ENCODE measurements around the gene ADCY10. TPM values are rescaled to one million over a fixed set of nuclear protein-coding genes. Genes with fewer than 3 reads are reported as not detected.

Gene ADCY10
- total and polyA plus RNA-seq, 12 donors, result 0.10 to 0.70 (median 0.17) TPM

DNA sequence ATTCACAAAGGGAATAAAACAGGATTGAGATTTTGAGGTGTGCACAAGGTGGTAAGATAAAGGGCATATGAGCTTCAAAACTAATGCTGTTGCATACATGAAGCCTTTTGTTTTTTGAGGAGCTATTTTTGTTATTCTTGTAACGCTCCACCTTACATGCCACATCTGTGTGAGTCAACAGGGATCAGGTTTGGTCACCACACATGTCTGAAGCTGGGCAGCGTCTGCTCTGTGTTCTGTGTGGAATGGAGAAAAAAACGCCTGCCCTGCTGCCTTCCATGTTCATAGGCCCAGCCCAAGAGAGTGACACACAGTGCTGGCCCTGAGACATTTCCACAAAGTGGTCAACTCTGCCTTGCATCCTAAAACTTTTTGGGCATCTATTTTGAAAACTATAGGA lies 124.4 kb downstream of the ADCY10 start:
- peaks cover 0 to 59% (median 10%) of the 10 kb centered on the region in 9 donors for H3K36me3 ChIP-seq
- H3K4me3 ChIP-seq, result no peak overlapping the region
- DNase-seq (no peak), ATAC-seq (no peak)
- H3K9me3 ChIP-seq, result no peaks in the 10 kb centered on the region
- H3K27me3 ChIP-seq, result no peaks in the 10 kb centered on the region
- H3K4me1 ChIP-seq, result peaks cover 0 to 17% (median 0%) of the 10 kb centered on the region in 9 donors
- TF ChIP-seq, protein P1, sequence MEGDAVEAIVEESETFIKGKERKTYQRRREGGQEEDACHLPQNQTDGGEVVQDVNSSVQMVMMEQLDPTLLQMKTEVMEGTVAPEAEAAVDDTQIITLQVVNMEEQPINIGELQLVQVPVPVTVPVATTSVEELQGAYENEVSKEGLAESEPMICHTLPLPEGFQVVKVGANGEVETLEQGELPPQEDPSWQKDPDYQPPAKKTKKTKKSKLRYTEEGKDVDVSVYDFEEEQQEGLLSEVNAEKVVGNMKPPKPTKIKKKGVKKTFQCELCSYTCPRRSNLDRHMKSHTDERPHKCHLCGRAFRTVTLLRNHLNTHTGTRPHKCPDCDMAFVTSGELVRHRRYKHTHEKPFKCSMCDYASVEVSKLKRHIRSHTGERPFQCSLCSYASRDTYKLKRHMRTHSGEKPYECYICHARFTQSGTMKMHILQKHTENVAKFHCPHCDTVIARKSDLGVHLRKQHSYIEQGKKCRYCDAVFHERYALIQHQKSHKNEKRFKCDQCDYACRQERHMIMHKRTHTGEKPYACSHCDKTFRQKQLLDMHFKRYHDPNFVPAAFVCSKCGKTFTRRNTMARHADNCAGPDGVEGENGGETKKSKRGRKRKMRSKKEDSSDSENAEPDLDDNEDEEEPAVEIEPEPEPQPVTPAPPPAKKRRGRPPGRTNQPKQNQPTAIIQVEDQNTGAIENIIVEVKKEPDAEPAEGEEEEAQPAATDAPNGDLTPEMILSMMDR (IDR thresholded peaks at IDR 0.05), result no peak
- WGBS, 2 donors, result 95% methylated on average over 3 of the region's 3 CpGs
- intact Hi-C loops (cut with DNase I), result no loop called here
- no peak overlapping the region for H3K27ac ChIP-seq

DNA sequence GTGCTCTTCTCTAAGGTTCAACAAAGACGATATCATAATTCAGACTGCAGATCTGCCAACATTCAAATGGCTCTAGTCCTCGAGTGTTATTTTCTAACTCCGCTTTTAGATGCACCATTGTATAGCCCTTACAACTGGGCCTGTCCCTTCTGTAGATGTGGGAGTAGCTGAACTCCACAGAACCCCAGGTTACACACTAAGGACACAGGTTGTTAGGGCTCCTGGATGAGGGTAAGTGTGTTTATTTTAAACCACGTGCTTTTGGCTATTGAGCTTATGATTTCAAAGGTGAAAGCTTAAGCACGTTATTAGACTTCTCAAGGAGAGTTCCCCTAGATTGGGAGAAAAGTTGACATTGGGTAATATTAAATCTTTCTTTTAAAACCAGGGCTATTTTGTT lies 127.4 kb downstream of the ADCY10 start:
- ATAC-seq (no peak), DNase-seq (no peak)
- Histone ChIP-seq H3K36me3 (peaks cover 0 to 79% (median 10%) of the 10 kb centered on the region in 9 donors), H3K4me1 (peaks cover 0 to 8% (median 0%) of the 10 kb centered on the region in 9 donors), H3K27me3 (no peaks in the 10 kb centered on the region), H3K27ac (no peak overlapping the region), H3K4me3 (no peak overlapping the region), H3K9me3 (peaks cover 0 to 2% (median 0%) of the 10 kb centered on the region in 11 donors)
- intact Hi-C loops (cut with DNase I), result no loop called here
- TF ChIP-seq, protein P1 (IDR thresholded peaks at IDR 0.05), result no peak
- WGBS, 2 donors, result 88 to 94% methylated on average over 5 of the region's 5 CpGs

DNA sequence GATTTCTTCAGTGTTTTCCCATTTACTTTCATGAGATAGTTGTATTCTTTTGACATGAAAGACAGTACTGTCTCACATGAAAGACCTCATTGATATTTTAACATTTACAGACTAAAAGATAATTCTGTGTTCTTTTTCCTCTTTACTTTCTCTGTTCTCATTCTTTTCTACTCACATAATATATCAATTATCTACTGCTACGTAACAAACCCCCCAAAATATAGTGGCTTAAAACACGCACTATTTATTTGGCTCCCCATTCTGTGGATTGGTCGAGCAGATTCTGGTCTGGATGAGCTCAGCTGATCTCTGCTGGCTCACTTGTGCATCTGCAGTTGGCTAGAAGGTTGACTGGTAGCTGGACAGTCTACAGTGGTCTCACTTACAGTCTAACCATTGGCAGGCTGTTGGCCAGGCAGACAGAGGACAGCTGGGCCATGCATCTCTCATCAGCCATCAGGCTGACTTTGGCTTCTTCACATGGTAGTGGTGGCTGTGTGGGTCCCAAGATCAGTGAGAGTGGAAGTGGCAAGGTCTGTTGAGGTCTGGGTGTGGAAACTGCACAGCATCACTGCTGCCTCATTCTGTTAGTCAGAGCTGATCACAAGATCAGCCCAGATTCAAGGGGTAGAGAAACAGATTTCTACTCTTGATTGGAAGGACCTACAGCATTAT lies 128.9 kb downstream of the ADCY10 start:
- Histone ChIP-seq H3K27me3 (no peaks in the 10 kb centered on the region), H3K4me3 (no peak overlapping the region), H3K4me1 (no peaks in the 10 kb centered on the region), H3K9me3 (peaks cover 0 to 11% (median 0%) of the 10 kb centered on the region in 11 donors), H3K36me3 (peaks cover 0 to 88% (median 16%) of the 10 kb centered on the region in 9 donors), H3K27ac (no peak overlapping the region)
- intact Hi-C loops (cut with DNase I), result no loop called here
- no peak for ATAC-seq
- 94% methylated on average over 3 of the region's 3 CpGs for WGBS, 2 donors
- no peak for DNase-seq
- TF ChIP-seq, protein P1 (IDR thresholded peaks at IDR 0.05), result no peak

DNA sequence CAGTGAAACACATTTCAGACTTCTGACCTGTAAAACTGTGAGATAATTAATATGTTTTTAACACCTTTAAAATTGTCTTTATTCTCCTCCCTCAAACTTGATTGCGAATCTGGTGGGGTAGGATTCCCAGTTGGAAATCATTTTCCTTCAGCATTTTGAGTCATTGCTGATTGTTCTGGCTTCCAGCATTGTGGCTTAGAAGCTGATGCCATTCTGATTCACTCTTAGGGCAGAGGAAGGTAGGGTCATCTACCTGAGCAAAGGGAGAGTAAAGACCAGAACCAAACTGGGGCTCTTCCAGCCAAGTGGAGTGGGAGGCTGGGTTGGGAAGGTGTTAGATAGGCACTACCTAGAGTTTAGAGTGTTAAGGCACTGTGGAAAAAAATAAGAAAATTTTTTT lies 131.0 kb downstream of the ADCY10 start:
- no peak for ATAC-seq
- Histone ChIP-seq H3K27me3 (no peaks in the 10 kb centered on the region), H3K4me3 (no peak overlapping the region), H3K27ac (no peak overlapping the region), H3K9me3 (peaks cover 0 to 11% (median 0%) of the 10 kb centered on the region in 11 donors), H3K36me3 (peaks cover 0 to 79% (median 10%) of the 10 kb centered on the region in 9 donors), H3K4me1 (no peaks in the 10 kb centered on the region)
- WGBS, 2 donors, result 98 to 100% methylated on average over 1 of the region's 1 CpG
- TF ChIP-seq, protein P1 (IDR thresholded peaks at IDR 0.05), result no peak
- intact Hi-C loops (cut with DNase I), result no loop called here
- no peak for DNase-seq

Measured in heart right ventricle (tissue), 16 donors.